Keratinocyte (primary cell): ENCODE results near the gene EEF1AKMT1. TPM values are rescaled to one million over a fixed set of nuclear protein-coding genes. Genes with fewer than 3 reads are reported as not detected.

ENCODE experiments used
- DNase-seq: peaks from one replicate; pipeline ENCODE4 v3.0.0-alpha.2; 2011; ENCODE audit warnings: low read depth, missing footprints, low spot score
- FAIRE-seq: peaks from 2 replicates; lab custom pipeline; 2011; peaks lifted over from hg19 to GRCh38; lab: Jason Lieb, UNC
- H2AFZ ChIP-seq: 2 replicates; pipeline ENCODE4 v1.6.0; 2012; ENCODE audit warnings: low read length, control low read depth, inconsistent platforms; ENCODE audit not compliant: control insufficient read depth
- H3K27ac ChIP-seq: 2 replicates; pipeline ENCODE4 v1.5.1; 2011; ENCODE audit warnings: low read length; ENCODE audit not compliant: control insufficient read depth, insufficient read depth
- H3K27me3 ChIP-seq: 3 replicates; pipeline ENCODE4 v1.6.0; 2011; ENCODE audit warnings: low read length; ENCODE audit not compliant: control insufficient read depth, insufficient read depth; ENCODE audit errors: extremely low read depth
- H3K36me3 ChIP-seq, 2 experiments: 2 replicates in 1 of 2; 3 replicates in 1 of 2; pipeline ENCODE4 v1.5.1; 2011; ENCODE audit warnings: low read length in 2 of 2, mild to moderate bottlenecking in 1 of 2; ENCODE audit not compliant: control insufficient read depth in 2 of 2, insufficient read depth in 2 of 2; ENCODE audit errors: extremely low read depth in 1 of 2
- H3K4me1 ChIP-seq: 3 replicates; pipeline ENCODE4 v1.5.1; 2011; ENCODE audit warnings: low read length; ENCODE audit not compliant: control insufficient read depth, insufficient read depth; ENCODE audit errors: extremely low read depth
- H3K4me2 ChIP-seq: 3 replicates; pipeline ENCODE4 v1.6.0; 2011; ENCODE audit warnings: low read depth, low read length; ENCODE audit not compliant: control insufficient read depth, insufficient read depth; ENCODE audit errors: extremely low read depth
- H3K4me3 ChIP-seq, 3 experiments: fragments of 200-600 bp in 1 of 3; sonication (generic) in 1 of 3; 2 replicates in 2 of 3; 3 replicates in 1 of 3; pipeline ENCODE4 v1.5.1; 2011 to 2016; ENCODE audit warnings: low read length in 3 of 3, mild to moderate bottlenecking in 3 of 3, control low read depth in 2 of 3, inconsistent platforms in 1 of 3, low read depth in 1 of 3, mixed read lengths in 1 of 3, mixed run types in 1 of 3, moderate library complexity in 1 of 3; ENCODE audit not compliant: control insufficient read depth in 2 of 3, insufficient read depth in 2 of 3; ENCODE audit errors: extremely low read depth in 1 of 3
- H3K79me2 ChIP-seq: 2 replicates; pipeline ENCODE4 v1.6.0; 2012; ENCODE audit warnings: low read length; ENCODE audit not compliant: control insufficient read depth, insufficient read depth
- H3K9ac ChIP-seq: 3 replicates; pipeline ENCODE4 v1.6.0; 2011; ENCODE audit warnings: low read length; ENCODE audit not compliant: control insufficient read depth, insufficient read depth; ENCODE audit errors: extremely low read depth
- H3K9me1 ChIP-seq: 3 replicates; pipeline ENCODE4 v1.6.0; 2011; ENCODE audit warnings: low read length; ENCODE audit not compliant: control insufficient read depth, insufficient read depth; ENCODE audit errors: extremely low read depth
- H3K9me3 ChIP-seq: 2 replicates; pipeline ENCODE4 v1.5.1; 2012; ENCODE audit warnings: low read depth, low read length; ENCODE audit not compliant: control insufficient read depth
- H4K20me1 ChIP-seq: 3 replicates; pipeline ENCODE4 v1.6.0; 2011; ENCODE audit warnings: low read length; ENCODE audit not compliant: control insufficient read depth, insufficient read depth; ENCODE audit errors: extremely low read depth
- EZH2 ChIP-seq: IDR thresholded peaks from one replicate; pipeline ENCODE4 v1.6.1; 2012; ENCODE audit warnings: inconsistent platforms, mild to moderate bottlenecking, low read length, moderate library complexity
- dilution Hi-C: fragments of 300-500 bp; cut with MboI; formaldehyde crosslinking; loops from one replicate; pipeline ENCODE4 v1.7.0; 2020; ENCODE audit warnings: low sequenced_read_pairs; ENCODE audit not compliant: extremely low pct_ligation_motif_present
- polyA plus RNA-seq, 5 experiments: library from polyadenylated mRNA; depleted of rRNA in 3 of 5; stranded (reverse) in 3 of 5; stranded (forward) in 1 of 5; unstranded in 1 of 5; fragments of >200 nt; gene quantifications; 1 replicate in 1 of 5; 2 replicates in 3 of 5; 3 replicates in 1 of 5; pipeline versions ENCODE4 v1.2.1 to v1.2.3, GENCODE V29; 2011 to 2012; ENCODE audit warnings: missing spikeins in 2 of 5, low read depth in 1 of 5, low replicate concordance in 1 of 5
- TF ChIP-seq, protein P1 (sequence below), 3 experiments: IDR thresholded peaks in 1 of 3; conservative IDR thresholded peaks in 1 of 3; optimal IDR thresholded peaks in 1 of 3; 2 replicates in 2 of 3; 3 replicates in 1 of 3; pipeline versions ENCODE3 to v1.5.1; 2011; ENCODE audit warnings: low read length in 3 of 3, mild to moderate bottlenecking in 3 of 3, moderate library complexity in 2 of 3, control low read depth in 1 of 3, inconsistent platforms in 1 of 3; ENCODE audit not compliant: insufficient read depth in 2 of 3; ENCODE audit errors: extremely low read depth in 1 of 3

The EEF1AKMT1 gene
- polyA plus RNA-seq, 1 donor (not counting 4 experiments of a cell fraction or from before 2014, with no cell fraction given): 10.1 TPM

- FAIRE-seq: no peak
- H3K9me1 ChIP-seq: no peaks in the 10 kb centered on the region
- TF ChIP-seq, protein P1, sequence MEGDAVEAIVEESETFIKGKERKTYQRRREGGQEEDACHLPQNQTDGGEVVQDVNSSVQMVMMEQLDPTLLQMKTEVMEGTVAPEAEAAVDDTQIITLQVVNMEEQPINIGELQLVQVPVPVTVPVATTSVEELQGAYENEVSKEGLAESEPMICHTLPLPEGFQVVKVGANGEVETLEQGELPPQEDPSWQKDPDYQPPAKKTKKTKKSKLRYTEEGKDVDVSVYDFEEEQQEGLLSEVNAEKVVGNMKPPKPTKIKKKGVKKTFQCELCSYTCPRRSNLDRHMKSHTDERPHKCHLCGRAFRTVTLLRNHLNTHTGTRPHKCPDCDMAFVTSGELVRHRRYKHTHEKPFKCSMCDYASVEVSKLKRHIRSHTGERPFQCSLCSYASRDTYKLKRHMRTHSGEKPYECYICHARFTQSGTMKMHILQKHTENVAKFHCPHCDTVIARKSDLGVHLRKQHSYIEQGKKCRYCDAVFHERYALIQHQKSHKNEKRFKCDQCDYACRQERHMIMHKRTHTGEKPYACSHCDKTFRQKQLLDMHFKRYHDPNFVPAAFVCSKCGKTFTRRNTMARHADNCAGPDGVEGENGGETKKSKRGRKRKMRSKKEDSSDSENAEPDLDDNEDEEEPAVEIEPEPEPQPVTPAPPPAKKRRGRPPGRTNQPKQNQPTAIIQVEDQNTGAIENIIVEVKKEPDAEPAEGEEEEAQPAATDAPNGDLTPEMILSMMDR (optimal IDR thresholded peaks at IDR 0.05 in 1 of 3, IDR thresholded peaks at IDR 0.05 in 1 of 3, conservative IDR thresholded peaks at IDR 0.05 in 1 of 3; ENCODE audit: extremely low read depth in 1 of 3, insufficient read depth in 2 of 3, low read length in 3 of 3): no peak
- TF ChIP-seq EZH2: no peak
- H3K79me2 ChIP-seq: peaks cover 4% of the 10 kb centered on the region
- peaks cover 2% of the 10 kb centered on the region for H4K20me1 ChIP-seq
- no peak overlapping the region for H3K4me3 ChIP-seq
- H3K27me3 ChIP-seq: no peaks in the 10 kb centered on the region
- no peaks in the 10 kb centered on the region for H3K9me3 ChIP-seq
- no peak overlapping the region for H3K27ac ChIP-seq
- DNase-seq: no peak
- peaks cover 0 to 4% of the 10 kb centered on the region in 2 experiments for H3K36me3 ChIP-seq
- H3K4me2 ChIP-seq: no peak overlapping the region
- H2AFZ ChIP-seq: no peak overlapping the region
- H3K4me1 ChIP-seq: peaks cover 16% of the 10 kb centered on the region
- no peak overlapping the region for H3K9ac ChIP-seq
- dilution Hi-C loops: no loop called here
These were observed 39.1 kb upstream of the EEF1AKMT1 start for GRCh38 chr13:20812890-20813289.

DNA sequence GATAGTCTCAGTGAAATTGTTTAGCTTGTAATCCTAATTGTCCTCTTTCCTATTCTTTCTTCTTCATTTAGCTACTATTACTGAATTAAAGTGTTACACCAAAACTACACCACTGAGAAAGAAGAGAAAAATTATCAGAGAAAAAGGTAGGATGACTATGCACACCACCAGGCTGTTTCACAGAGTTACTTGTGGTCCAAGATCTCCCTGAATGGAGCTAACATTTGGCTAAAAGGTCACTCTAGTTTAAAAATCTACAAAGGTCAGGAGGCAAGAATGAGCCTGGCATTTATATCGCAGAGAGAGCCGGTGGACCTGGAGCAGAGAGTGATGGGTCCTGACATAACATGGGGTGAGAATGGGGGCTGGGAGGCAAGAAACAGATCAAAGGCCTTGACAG is 37.0 kb upstream of the EEF1AKMT1 start:
- no peak for TF ChIP-seq EZH2
- TF ChIP-seq, protein P1 (optimal IDR thresholded peaks at IDR 0.05 in 1 of 3, IDR thresholded peaks at IDR 0.05 in 1 of 3, conservative IDR thresholded peaks at IDR 0.05 in 1 of 3; ENCODE audit: extremely low read depth in 1 of 3, insufficient read depth in 2 of 3, low read length in 3 of 3): no peak
- Histone ChIP-seq H3K27ac (no peak overlapping the region), H3K4me3 (no peak overlapping the region), H4K20me1 (peaks cover 2% of the 10 kb centered on the region), H3K27me3 (no peaks in the 10 kb centered on the region), H2AFZ (no peak overlapping the region), H3K9me3 (no peaks in the 10 kb centered on the region), H3K9me1 (no peaks in the 10 kb centered on the region), H3K79me2 (peaks cover 4% of the 10 kb centered on the region), H3K9ac (no peak overlapping the region), H3K36me3 (peaks cover 0 to 4% of the 10 kb centered on the region in 2 experiments), H3K4me1 (peaks cover 16% of the 10 kb centered on the region), H3K4me2 (no peak overlapping the region)
- DNase-seq (no peak), FAIRE-seq (no peak)
- dilution Hi-C loops: no loop called here
